Endothelial cell of coronary artery (primary cell): ENCODE measurements around the gene ZNF571. TPM values are rescaled to one million over a fixed set of nuclear protein-coding genes. Genes with fewer than 3 reads are reported as not detected.

ENCODE experiments used
- total RNA-seq: library from RNA; depleted of rRNA; stranded (reverse); fragments of >200 nt; gene quantifications from 2 replicates; pipeline ENCODE4 v1.2.3, GENCODE V29; 2014

Gene ZNF571
- 1.3 and 2.1 TPM in 2 replicates for total RNA-seq

DNA sequence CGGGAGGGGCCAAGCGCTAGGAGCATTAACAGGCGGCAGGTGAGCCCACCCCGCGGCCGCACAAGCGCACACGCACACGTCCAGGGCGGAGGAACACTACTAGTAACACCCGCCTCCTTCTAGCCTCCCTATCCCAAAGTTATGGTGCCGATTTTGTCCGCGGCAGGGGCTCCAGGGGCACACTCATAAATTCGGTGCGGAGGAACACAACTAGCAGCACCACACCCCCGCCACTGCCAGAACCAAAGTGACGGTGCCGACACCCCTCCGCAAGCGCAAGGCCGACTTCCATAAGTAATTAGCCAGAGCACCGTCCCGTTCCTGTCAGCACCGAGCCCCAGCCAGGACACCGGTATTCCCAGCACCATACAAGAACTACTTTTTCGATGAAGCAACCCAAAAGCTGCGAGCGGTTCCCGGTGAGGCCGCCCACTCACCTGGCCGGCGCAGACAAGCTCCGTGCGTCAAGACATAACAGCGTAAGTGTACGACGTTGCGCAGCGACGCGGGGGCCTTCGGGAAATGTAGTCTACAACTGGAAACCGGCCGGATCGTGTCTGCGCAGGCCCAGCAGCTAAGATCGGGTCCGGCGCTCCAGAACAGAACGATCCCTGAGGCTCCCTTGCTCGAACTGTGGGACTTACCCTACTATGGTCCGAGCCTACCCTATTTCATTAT is at the start of gene ZNF571, which contains the start of gene ZNF540:
ZNF571 (minus strand) TSS at position 489 of the 678 bp plus-strand sequence. CDS start 8,116 bp downstream, outside the sequence.
ZNF540 (plus strand) TSS at position 573 of the 678 bp plus-strand sequence. CDS start 3,572 bp downstream, outside the sequence.

Other genes with a start within 250 kb of the ZNF571 start
- gene ZNF527, start 223.7 kb downstream of the ZNF571 start, total RNA-seq, result 3.8 and 5.8 TPM in 2 replicates
- 4.6 and 6.2 TPM in 2 replicates for gene ZNF569, start 127.3 kb downstream of the ZNF571 start, total RNA-seq
- gene ZNF570, start 125.4 kb downstream of the ZNF571 start, total RNA-seq, result 4.9 and 6.9 TPM in 2 replicates
- 0.09 and 0.28 TPM in 2 replicates for gene ZNF793, start 87.9 kb downstream of the ZNF571 start, total RNA-seq
- gene ZNF540, start 84 bp upstream of the ZNF571 start, total RNA-seq, result under 0.01 and 0.28 TPM in 2 replicates
- 10.9 and 13.6 TPM in 2 replicates for gene ZFP30, start 60.7 kb upstream of the ZNF571 start, total RNA-seq
- 2.0 and 5.6 TPM in 2 replicates for gene ZNF607, start 125.0 kb upstream of the ZNF571 start, total RNA-seq
- 3.6 and 5.1 TPM in 2 replicates for gene ZNF573, start 184.8 kb upstream of the ZNF571 start, total RNA-seq